Immature natural killer cell (primary cell): Measurements from ENCODE around the gene TTLL13. TPM values are rescaled to one million over a fixed set of nuclear protein-coding genes. Genes with fewer than 3 reads are reported as not detected.

Experiments
- DNase-seq, 3 donors: peaks; one replicate each; pipeline ENCODE4 v3.0.0; 2022; ENCODE audit warnings: mixed read lengths in 1 of 3
- H3K27ac Mint-ChIP-seq, 6 donors: one replicate each; pipeline ENCODE4 v1.8.0; 2020; ENCODE audit warnings: mixed read lengths in 6 of 6, mild to moderate bottlenecking in 5 of 6, inconsistent platforms in 4 of 6, moderate library complexity in 3 of 6
- H3K27me3 Mint-ChIP-seq, 3 donors: one replicate each; pipeline ENCODE4 v1.8.0; 2020 to 2021; ENCODE audit warnings: low read depth in 3 of 3, mild to moderate bottlenecking in 3 of 3, mixed read lengths in 3 of 3, moderate library complexity in 3 of 3, inconsistent platforms in 1 of 3
- H3K36me3 Mint-ChIP-seq, 3 donors: one replicate each; pipeline ENCODE4 v1.8.0; 2020; ENCODE audit warnings: mixed read lengths in 3 of 3, inconsistent platforms in 2 of 3, mild to moderate bottlenecking in 2 of 3
- H3K4me1 Mint-ChIP-seq, 2 donors: one replicate each; pipeline ENCODE4 v1.8.0; 2020; ENCODE audit warnings: inconsistent platforms in 2 of 2, mild to moderate bottlenecking in 2 of 2, mixed read lengths in 2 of 2, moderate library complexity in 1 of 2
- H3K4me3 Mint-ChIP-seq, 5 donors: one replicate each; pipeline ENCODE4 v1.8.0; 2020; ENCODE audit warnings: mild to moderate bottlenecking in 5 of 5, mixed read lengths in 5 of 5, inconsistent platforms in 3 of 5, moderate library complexity in 3 of 5
- H3K9me3 Mint-ChIP-seq, 6 donors: one replicate each; pipeline ENCODE4 v1.8.0; 2020; ENCODE audit warnings: mild to moderate bottlenecking in 6 of 6, mixed read lengths in 6 of 6, inconsistent platforms in 4 of 6, moderate library complexity in 3 of 6
- polyA plus RNA-seq, 3 donors: library from polyadenylated mRNA; unstranded; fragments of 300-500 nt; fragmentation: Illumina TruSeq; gene quantifications; one replicate each; pipeline ENCODE4 v1.2.3, GENCODE V29; 2021

TTLL13 gene, protein sequence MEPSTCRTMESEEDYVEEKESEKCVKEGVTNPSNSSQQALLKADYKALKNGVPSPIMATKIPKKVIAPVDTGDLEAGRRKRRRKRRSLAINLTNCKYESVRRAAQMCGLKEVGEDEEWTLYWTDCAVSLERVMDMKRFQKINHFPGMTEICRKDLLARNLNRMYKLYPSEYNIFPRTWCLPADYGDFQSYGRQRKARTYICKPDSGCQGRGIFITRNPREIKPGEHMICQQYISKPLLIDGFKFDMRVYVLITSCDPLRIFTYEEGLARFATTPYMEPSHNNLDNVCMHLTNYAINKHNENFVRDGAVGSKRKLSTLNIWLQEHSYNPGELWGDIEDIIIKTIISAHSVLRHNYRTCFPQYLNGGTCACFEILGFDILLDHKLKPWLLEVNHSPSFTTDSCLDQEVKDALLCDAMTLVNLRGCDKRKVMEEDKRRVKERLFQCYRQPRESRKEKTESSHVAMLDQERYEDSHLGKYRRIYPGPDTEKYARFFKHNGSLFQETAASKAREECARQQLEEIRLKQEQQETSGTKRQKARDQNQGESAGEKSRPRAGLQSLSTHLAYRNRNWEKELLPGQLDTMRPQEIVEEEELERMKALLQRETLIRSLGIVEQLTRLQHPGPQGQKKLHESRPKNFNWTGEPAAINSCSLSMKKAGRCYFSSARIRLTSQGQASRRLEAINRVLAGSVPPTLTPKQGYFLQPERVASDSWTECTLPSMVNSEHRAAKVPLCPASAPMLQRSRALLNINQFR
- polyA plus RNA-seq, result 1 to 10 TPM in 1 of 3 donors, under 1 TPM in 2; 0.23 to 2.0 (median 0.24) TPM

- Mint-ChIP-seq H3K4me3 (peak within 1 kb of the TSS; percentile 76 to 84 (median 78)), H3K27ac (peak within 1 kb of the TSS in 5 of 6 donors; percentile 34 to 83 (median 65)), H3K4me1 (peaks cover 16 to 22% of the 10 kb centered on the region in 2 donors), H3K9me3 (no peaks in the 10 kb centered on the region), H3K27me3 (peaks cover 0 to 2% (median 0%) of the 10 kb centered on the region in 3 donors), H3K36me3 (no peaks in the 10 kb centered on the region)
- DNase-seq, result peak; percentile 59 to 75 (median 72)
Measured at GRCh38 chr15:90249203-90249863, at the start of gene TTLL13. Gene TTLL13 (plus strand): TSS chr15:90249556. CDS start chr15:90250631, 1,075 bp downstream.

- no peaks in the 10 kb centered on the region for H3K9me3 Mint-ChIP-seq
- peaks cover 0 to 8% (median 0%) of the 10 kb centered on the region in 3 donors for H3K36me3 Mint-ChIP-seq
- peak overlapping the region; percentile 35 to 88 (median 86) for H3K27ac Mint-ChIP-seq
- H3K4me3 Mint-ChIP-seq, result peak overlapping the region; percentile 84 to 88 (median 87)
- H3K4me1 Mint-ChIP-seq, result peaks cover 13 to 15% of the 10 kb centered on the region in 2 donors
- DNase-seq, result no peak
- peaks cover 0 to 3% (median 1%) of the 10 kb centered on the region in 3 donors for H3K27me3 Mint-ChIP-seq
Measured at GRCh38 chr15:90200534-90201129, 48.7 kb upstream of the TTLL13 start.

DNA sequence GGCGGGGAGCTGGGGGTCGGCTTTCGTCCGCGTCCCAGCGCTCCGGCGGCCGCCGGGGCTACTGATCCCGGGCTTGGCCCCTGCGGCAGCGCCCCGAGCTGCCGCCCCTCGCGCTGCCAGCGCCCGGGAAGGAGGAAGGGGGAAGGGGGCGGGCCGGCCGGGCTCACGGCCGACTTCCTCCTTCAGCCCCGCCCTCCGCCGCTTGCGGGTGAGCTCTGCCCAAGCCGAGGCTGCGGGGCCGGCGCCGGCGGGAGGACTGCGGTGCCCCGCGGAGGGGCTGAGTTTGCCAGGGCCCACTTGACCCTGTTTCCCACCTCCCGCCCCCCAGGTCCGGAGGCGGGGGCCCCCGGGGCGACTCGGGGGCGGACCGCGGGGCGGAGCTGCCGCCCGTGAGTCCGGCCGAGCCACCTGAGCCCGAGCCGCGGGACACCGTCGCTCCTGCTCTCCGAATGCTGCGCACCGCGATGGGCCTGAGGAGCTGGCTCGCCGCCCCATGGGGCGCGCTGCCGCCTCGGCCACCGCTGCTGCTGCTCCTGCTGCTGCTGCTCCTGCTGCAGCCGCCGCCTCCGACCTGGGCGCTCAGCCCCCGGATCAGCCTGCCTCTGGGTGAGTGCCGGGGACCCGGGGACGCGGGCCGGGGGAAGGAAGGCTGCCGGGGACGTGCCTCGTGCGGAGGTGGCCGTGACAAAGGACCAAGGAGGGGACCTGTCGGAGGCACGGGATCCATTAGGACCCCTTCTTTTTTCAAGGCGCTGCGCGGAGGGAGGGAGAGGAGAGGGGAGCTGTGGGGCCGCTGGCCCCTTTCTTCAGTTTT, 48.0 kb upstream of the TTLL13 start, which contains the start of gene SEMA4B:
Gene SEMA4B, plus strand, starts transcription at position 201 of the 814 bp plus-strand sequence. Its CDS starts 249 bp downstream, at position 450.
- Mint-ChIP-seq H3K4me1 (peaks cover 13 to 15% of the 10 kb centered on the region in 2 donors), H3K36me3 (peaks cover 0 to 6% (median 0%) of the 10 kb centered on the region in 3 donors), H3K27me3 (peaks cover 0 to 3% (median 1%) of the 10 kb centered on the region in 3 donors), H3K9me3 (no peaks in the 10 kb centered on the region), H3K4me3 (peak within 1 kb of the TSS; percentile 84 to 88 (median 87)), H3K27ac (peak within 1 kb of the TSS; percentile 40 to 88 (median 86))
- peak; percentile 78 to 82 (median 81) for DNase-seq

DNA sequence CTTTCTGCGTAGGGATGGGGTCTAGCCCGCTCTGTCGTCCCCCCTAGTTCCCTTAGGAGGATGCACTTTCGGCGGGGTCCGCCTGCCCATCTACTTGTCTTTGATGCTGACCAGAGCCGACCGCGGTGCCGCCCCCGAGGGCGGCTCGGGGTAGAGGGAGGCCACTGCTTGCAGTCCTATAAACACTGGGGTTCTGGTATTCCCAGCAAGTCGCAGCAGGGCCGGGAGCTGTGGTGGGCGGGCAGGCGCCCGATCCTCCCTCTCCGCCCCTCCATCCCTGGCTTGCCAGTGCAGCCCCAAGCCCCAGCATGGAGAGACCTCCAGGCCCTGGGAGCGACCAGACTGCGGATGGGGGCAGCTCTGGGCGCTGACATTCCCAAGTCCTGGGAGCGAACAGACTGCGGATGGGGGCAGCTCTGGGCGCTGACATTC, 47.4 kb upstream of the TTLL13 start:
- H3K36me3 Mint-ChIP-seq, result no peaks in the 10 kb centered on the region
- peaks cover 13 to 15% of the 10 kb centered on the region in 2 donors for H3K4me1 Mint-ChIP-seq
- no peak for DNase-seq
- H3K9me3 Mint-ChIP-seq, result no peaks in the 10 kb centered on the region
- peaks cover 0 to 3% (median 1%) of the 10 kb centered on the region in 3 donors for H3K27me3 Mint-ChIP-seq
- H3K27ac Mint-ChIP-seq, result peak overlapping the region in 4 of 6 donors; percentile 30 to 73 (median 56)
- peak overlapping the region; percentile 79 to 87 (median 81) for H3K4me3 Mint-ChIP-seq

- peak overlapping the region; percentile 82 to 87 (median 83) for H3K4me3 Mint-ChIP-seq
- no peaks in the 10 kb centered on the region for H3K36me3 Mint-ChIP-seq
- no peaks in the 10 kb centered on the region for H3K9me3 Mint-ChIP-seq
- no peak for DNase-seq
- peaks cover 0 to 5% (median 1%) of the 10 kb centered on the region in 3 donors for H3K27me3 Mint-ChIP-seq
- peak overlapping the region in 4 of 6 donors; percentile 22 to 88 (median 66) for H3K27ac Mint-ChIP-seq
- peaks cover 13 to 15% of the 10 kb centered on the region in 2 donors for H3K4me1 Mint-ChIP-seq
Measured at GRCh38 chr15:90202929-90203328, 46.4 kb upstream of the TTLL13 start.

DNA sequence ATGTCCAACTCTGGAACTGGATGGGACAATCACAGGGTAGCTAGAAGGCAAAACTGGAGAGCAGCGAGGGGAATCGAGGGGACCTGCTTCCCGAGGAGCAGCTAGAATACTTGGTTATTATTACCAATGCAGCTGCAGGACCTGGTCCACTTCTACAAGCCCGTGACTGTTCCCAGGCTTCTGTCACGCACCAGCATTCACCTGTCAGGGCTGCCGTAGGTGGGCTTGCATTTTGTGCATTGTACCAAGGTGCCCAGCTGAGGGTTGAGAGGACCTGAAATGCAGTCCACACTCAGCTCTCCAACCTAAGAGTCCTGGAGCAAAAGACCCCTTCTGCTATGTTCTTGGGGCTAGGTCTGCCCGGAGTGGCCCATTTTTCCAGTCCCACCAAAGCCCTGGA, 45.9 kb upstream of the TTLL13 start:
- H3K27ac Mint-ChIP-seq, result no peak overlapping the region
- peaks cover 0 to 5% (median 1%) of the 10 kb centered on the region in 3 donors for H3K27me3 Mint-ChIP-seq
- DNase-seq, result no peak
- H3K4me1 Mint-ChIP-seq, result peaks cover 13 to 15% of the 10 kb centered on the region in 2 donors
- H3K4me3 Mint-ChIP-seq, result peak overlapping the region in 1 of 5 donors; percentile 87
- H3K9me3 Mint-ChIP-seq, result no peaks in the 10 kb centered on the region
- no peaks in the 10 kb centered on the region for H3K36me3 Mint-ChIP-seq

- H3K4me3 Mint-ChIP-seq, result no peak overlapping the region
- peaks cover 0 to 5% (median 1%) of the 10 kb centered on the region in 3 donors for H3K27me3 Mint-ChIP-seq
- H3K4me1 Mint-ChIP-seq, result peaks cover 13 to 15% of the 10 kb centered on the region in 2 donors
- no peaks in the 10 kb centered on the region for H3K36me3 Mint-ChIP-seq
- no peak overlapping the region for H3K27ac Mint-ChIP-seq
- H3K9me3 Mint-ChIP-seq, result no peaks in the 10 kb centered on the region
- DNase-seq, result no peak
Measured at GRCh38 chr15:90203922-90204321, 45.4 kb upstream of the TTLL13 start.

GRCh38 chr15:90205050-90205848, 44.1 kb upstream of the TTLL13 start:
- Mint-ChIP-seq H3K36me3 (peaks cover 0 to 7% (median 0%) of the 10 kb centered on the region in 3 donors), H3K9me3 (no peaks in the 10 kb centered on the region), H3K4me3 (no peak overlapping the region), H3K27me3 (peaks cover 0 to 5% (median 1%) of the 10 kb centered on the region in 3 donors), H3K27ac (no peak overlapping the region), H3K4me1 (peaks cover 15% of the 10 kb centered on the region in 2 donors)
- no peak for DNase-seq

- Mint-ChIP-seq H3K36me3 (peaks cover 0 to 13% (median 4%) of the 10 kb centered on the region in 3 donors), H3K4me3 (no peak overlapping the region)
- no peak for DNase-seq
Measured at GRCh38 chr15:90205886-90206285, 43.5 kb upstream of the TTLL13 start.

GRCh38 chr15:90207252-90207651, 42.1 kb upstream of the TTLL13 start:
- Mint-ChIP-seq H3K27me3 (peaks cover 0 to 3% (median 2%) of the 10 kb centered on the region in 3 donors), H3K4me1 (peaks cover 13 to 19% of the 10 kb centered on the region in 2 donors), H3K27ac (no peak overlapping the region), H3K9me3 (no peaks in the 10 kb centered on the region), H3K4me3 (no peak overlapping the region), H3K36me3 (peaks cover 0 to 13% (median 4%) of the 10 kb centered on the region in 3 donors)
- no peak for DNase-seq

More at GRCh38 chr15:90205886-90206285, 43.5 kb upstream of the TTLL13 start:
- H3K27me3 Mint-ChIP-seq, result peaks cover 0 to 3% (median 2%) of the 10 kb centered on the region in 3 donors
- H3K9me3 Mint-ChIP-seq, result no peaks in the 10 kb centered on the region
- H3K27ac Mint-ChIP-seq, result no peak overlapping the region
- H3K4me1 Mint-ChIP-seq, result peaks cover 12 to 21% of the 10 kb centered on the region in 2 donors

- Mint-ChIP-seq H3K4me1 (peaks cover 5 to 8% of the 10 kb centered on the region in 2 donors), H3K27ac (no peak overlapping the region), H3K36me3 (peaks cover 0 to 13% (median 4%) of the 10 kb centered on the region in 3 donors), H3K4me3 (no peak overlapping the region), H3K27me3 (peaks cover 0 to 3% (median 2%) of the 10 kb centered on the region in 3 donors), H3K9me3 (no peaks in the 10 kb centered on the region)
- no peak for DNase-seq
Measured at GRCh38 chr15:90208356-90208755, 41.0 kb upstream of the TTLL13 start.
